Retinal pigment epithelial cell (primary cell): ENCODE results near the gene CACNA2D4.

Experiments used
- DNase-seq: peaks from one replicate; pipeline ENCODE4 v3.0.0-alpha.2; 2010; ENCODE audit warnings: low read depth
- H3K4me3 ChIP-seq: 2 replicates; pipeline ENCODE4 v1.5.1; 2011; ENCODE audit warnings: mild to moderate bottlenecking, low read length, control low read depth, moderate library complexity
- CTCF ChIP-seq: conservative IDR thresholded peaks from 2 replicates; pipeline ENCODE4 v1.5.1; 2011; ENCODE audit warnings: low read depth, low read length, control low read depth, inconsistent platforms

The CACNA2D4 gene

GRCh38 chr12:1880876-1881275 lies 37.6 kb downstream of the CACNA2D4 start:
- H3K4me3 ChIP-seq, result no peak overlapping the region
- DNase-seq, result no peak
- TF ChIP-seq CTCF, result no peak

- no peak overlapping the region for H3K4me3 ChIP-seq
- DNase-seq, result no peak
- no peak for TF ChIP-seq CTCF
These were observed 38.2 kb downstream of the CACNA2D4 start for GRCh38 chr12:1880153-1880845.

GRCh38 chr12:1879633-1880032 lies 38.8 kb downstream of the CACNA2D4 start:
- H3K4me3 ChIP-seq, result no peak overlapping the region
- no peak for DNase-seq

GRCh38 chr12:1878695-1879094 lies 39.8 kb downstream of the CACNA2D4 start:
- TF ChIP-seq CTCF, result no peak
- DNase-seq, result no peak

More at GRCh38 chr12:1879633-1880032, 38.8 kb downstream of the CACNA2D4 start:
- TF ChIP-seq CTCF, result no peak

GRCh38 chr12:1878214-1878613 lies 40.2 kb downstream of the CACNA2D4 start:
- H3K4me3 ChIP-seq, result no peak overlapping the region
- no peak for TF ChIP-seq CTCF
- no peak for DNase-seq

More at GRCh38 chr12:1878695-1879094, 39.8 kb downstream of the CACNA2D4 start:
- H3K4me3 ChIP-seq, result no peak overlapping the region

- TF ChIP-seq CTCF, result no peak
- no peak for DNase-seq
- H3K4me3 ChIP-seq, result no peak overlapping the region
These were observed 41.1 kb downstream of the CACNA2D4 start for GRCh38 chr12:1877169-1877878.

GRCh38 chr12:1876086-1876485 lies 42.4 kb downstream of the CACNA2D4 start:
- H3K4me3 ChIP-seq, result no peak overlapping the region
- no peak for TF ChIP-seq CTCF
- no peak for DNase-seq
